ENCODE results near the gene POLR2F. TPM values are rescaled to one million over a fixed set of nuclear protein-coding genes. Genes with fewer than 3 reads are reported as not detected.
A peak's percentile ranks its signal among the peaks of the same experiment; 100 is the strongest.

Gene POLR2F
- total and polyA plus RNA-seq, 11 donors: 60.7 to 218 (median 78.2) TPM

GRCh38 chr22:37996515-37997246 is 43.2 kb downstream of the POLR2F start:
- H3K9me3 ChIP-seq: no peaks in the 10 kb centered on the region
- no peaks in the 10 kb centered on the region for H3K27me3 ChIP-seq
- ATAC-seq: peak in 1 of 4 donors; percentile 4
- DNase-seq: no peak
- intact Hi-C loops (cut with DNase I): no loop called here
- 68 to 91% (median 90%) methylated on average over 3 to 8 of the region's 8 CpGs for WGBS, 4 donors
- H3K36me3 ChIP-seq: no peaks in the 10 kb centered on the region
- H3K27ac ChIP-seq: no peak overlapping the region
- H3K4me1 ChIP-seq: peaks cover 0 to 8% (median 0%) of the 10 kb centered on the region in 12 donors
- H3K4me3 ChIP-seq: no peak overlapping the region
- TF ChIP-seq, protein P1, sequence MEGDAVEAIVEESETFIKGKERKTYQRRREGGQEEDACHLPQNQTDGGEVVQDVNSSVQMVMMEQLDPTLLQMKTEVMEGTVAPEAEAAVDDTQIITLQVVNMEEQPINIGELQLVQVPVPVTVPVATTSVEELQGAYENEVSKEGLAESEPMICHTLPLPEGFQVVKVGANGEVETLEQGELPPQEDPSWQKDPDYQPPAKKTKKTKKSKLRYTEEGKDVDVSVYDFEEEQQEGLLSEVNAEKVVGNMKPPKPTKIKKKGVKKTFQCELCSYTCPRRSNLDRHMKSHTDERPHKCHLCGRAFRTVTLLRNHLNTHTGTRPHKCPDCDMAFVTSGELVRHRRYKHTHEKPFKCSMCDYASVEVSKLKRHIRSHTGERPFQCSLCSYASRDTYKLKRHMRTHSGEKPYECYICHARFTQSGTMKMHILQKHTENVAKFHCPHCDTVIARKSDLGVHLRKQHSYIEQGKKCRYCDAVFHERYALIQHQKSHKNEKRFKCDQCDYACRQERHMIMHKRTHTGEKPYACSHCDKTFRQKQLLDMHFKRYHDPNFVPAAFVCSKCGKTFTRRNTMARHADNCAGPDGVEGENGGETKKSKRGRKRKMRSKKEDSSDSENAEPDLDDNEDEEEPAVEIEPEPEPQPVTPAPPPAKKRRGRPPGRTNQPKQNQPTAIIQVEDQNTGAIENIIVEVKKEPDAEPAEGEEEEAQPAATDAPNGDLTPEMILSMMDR (IDR thresholded peaks at IDR 0.05): no peak
- no peak for TF ChIP-seq POLR2A (IDR thresholded peaks at IDR 0.05)

DNA sequence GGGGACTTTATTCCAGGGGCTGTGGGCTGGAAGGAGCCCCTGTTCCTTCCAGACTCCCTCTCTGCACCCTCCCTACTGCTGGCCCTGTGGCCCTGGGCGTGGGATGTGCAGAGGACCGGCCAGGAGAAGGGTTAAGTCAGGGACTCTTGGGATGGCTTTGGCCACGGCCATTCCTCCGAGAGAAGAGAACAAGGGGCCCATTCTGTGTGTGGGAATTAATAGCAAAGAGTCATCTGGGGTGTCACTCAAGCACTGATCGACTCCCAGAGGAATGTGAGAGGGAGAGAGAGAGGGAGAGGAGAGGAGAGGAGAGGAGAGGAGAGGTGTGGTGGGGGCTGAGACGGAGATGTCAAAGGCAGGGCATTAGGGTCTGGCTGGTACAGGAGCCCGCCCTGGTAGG is 45.0 kb downstream of the POLR2F start:
- Histone ChIP-seq H3K27ac (peak overlapping the region in 1 of 12 donors; percentile 57), H3K27me3 (no peaks in the 10 kb centered on the region), H3K4me1 (peaks cover 0 to 8% (median 0%) of the 10 kb centered on the region in 12 donors), H3K4me3 (no peak overlapping the region), H3K9me3 (no peaks in the 10 kb centered on the region), H3K36me3 (no peaks in the 10 kb centered on the region)
- no peak for DNase-seq
- 63 to 74% (median 71%) methylated on average over 7 of the region's 7 CpGs for WGBS, 4 donors
- no peak for TF ChIP-seq POLR2A (IDR thresholded peaks at IDR 0.05)
- TF ChIP-seq, protein P1 (IDR thresholded peaks at IDR 0.05): no peak
- ATAC-seq: peak in 2 of 4 donors; percentile 5 to 13
- intact Hi-C loops (cut with DNase I): no loop called here

DNA sequence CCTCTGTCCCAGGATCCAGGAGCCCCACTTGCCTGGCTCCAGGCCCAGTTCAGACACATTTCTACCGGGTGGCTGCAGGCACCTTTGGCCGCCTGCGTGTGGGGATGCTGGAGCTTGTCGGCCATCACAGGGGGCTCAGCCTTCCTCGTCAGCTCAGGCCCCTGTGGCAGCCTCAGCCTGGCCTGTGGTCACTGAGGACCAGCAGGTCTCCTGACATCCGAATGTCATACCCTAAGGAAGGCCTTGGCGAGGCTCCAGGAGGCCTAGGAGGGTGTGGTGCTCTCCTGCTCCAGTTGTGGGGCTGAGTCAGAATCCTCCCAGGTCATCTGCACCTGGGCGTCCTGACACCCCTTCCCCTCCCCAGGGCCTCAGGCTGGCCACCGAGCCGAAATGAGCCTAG is 45.7 kb downstream of the POLR2F start:
- Histone ChIP-seq H3K4me1 (peaks cover 0 to 8% (median 0%) of the 10 kb centered on the region in 12 donors), H3K27me3 (no peaks in the 10 kb centered on the region), H3K36me3 (no peaks in the 10 kb centered on the region), H3K9me3 (no peaks in the 10 kb centered on the region), H3K4me3 (no peak overlapping the region), H3K27ac (peak overlapping the region in 2 of 12 donors; percentile 28 to 57)
- intact Hi-C loops (cut with DNase I): no loop called here
- 77 to 93% (median 80%) methylated on average over 1 to 10 of the region's 10 CpGs for WGBS, 4 donors
- TF ChIP-seq, protein P1 (IDR thresholded peaks at IDR 0.05): no peak
- TF ChIP-seq POLR2A (IDR thresholded peaks at IDR 0.05): no peak
- DNase-seq: no peak
- no peak for ATAC-seq

DNA sequence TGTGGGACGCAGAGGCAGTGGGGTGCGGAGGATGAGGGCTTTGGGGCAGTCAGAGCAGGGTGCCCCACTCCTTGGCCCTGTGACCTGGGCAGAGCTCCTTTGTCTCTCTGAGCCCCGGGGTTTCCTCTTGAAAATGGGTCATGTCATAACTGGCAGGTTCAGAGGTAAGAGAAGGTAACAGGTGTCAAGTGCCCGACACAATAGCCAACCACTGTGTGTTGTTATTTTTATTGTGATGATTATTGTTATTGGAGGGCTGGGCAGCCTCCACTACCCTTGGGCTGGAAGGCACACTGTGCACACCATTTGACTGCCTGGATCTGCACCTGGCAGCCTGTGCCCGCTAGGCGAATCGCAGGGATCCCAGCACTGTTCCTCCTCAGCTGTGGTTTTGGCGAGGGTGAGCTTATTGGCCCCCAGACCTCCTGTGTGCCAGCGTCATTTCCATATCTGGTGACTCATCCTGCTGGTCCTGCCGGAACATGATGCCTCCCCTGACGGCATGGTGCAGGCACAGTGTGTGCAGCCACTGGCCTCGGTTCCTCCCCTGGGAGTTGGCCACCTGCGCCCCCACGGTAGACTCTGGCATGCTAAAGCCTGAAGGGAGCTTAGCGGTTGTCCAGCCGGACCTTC is 46.3 kb downstream of the POLR2F start:
- H3K9me3 ChIP-seq: no peaks in the 10 kb centered on the region
- H3K36me3 ChIP-seq: no peaks in the 10 kb centered on the region
- ATAC-seq (peak in 3 of 4 donors; percentile 15 to 28 (median 23)), DNase-seq (no peak)
- H3K4me1 ChIP-seq: peaks cover 0 to 8% (median 0%) of the 10 kb centered on the region in 12 donors
- intact Hi-C loops (cut with DNase I): no loop called here
- peak overlapping the region in 2 of 12 donors; percentile 28 to 57 for H3K27ac ChIP-seq
- no peak overlapping the region for H3K4me3 ChIP-seq
- WGBS, 4 donors: 69 to 85% (median 82%) methylated on average over 6 to 16 of the region's 16 CpGs
- no peak for TF ChIP-seq POLR2A (IDR thresholded peaks at IDR 0.05)
- TF ChIP-seq, protein P1 (IDR thresholded peaks at IDR 0.05): no peak
- H3K27me3 ChIP-seq: no peaks in the 10 kb centered on the region
